SJCRH30 (cell line): Measurements from ENCODE around the gene DEDD2. TPM values are rescaled to one million over a fixed set of nuclear protein-coding genes. Genes with fewer than 3 reads are reported as not detected.

ENCODE experiments used
- DNase-seq, 2 experiments: peaks; one replicate each; pipeline ENCODE4 v3.0.0-alpha.2; 2015 to 2020
- H3K27ac ChIP-seq: fragments of 250-450 bp; sonication (Bioruptor Pico); 2 replicates; pipeline ENCODE4 v1.5.1; 2020; ENCODE audit warnings: mild to moderate bottlenecking, moderate library complexity
- H3K27me3 ChIP-seq: fragments of 250-450 bp; sonication (Bioruptor Pico); 2 replicates; pipeline ENCODE4 v1.5.1; 2020; ENCODE audit warnings: mild to moderate bottlenecking, moderate library complexity
- H3K36me3 ChIP-seq: fragments of 250-450 bp; sonication (Bioruptor Pico); 2 replicates; pipeline ENCODE4 v1.5.1; 2020; ENCODE audit warnings: mild to moderate bottlenecking, moderate library complexity
- H3K4me1 ChIP-seq: fragments of 250-450 bp; sonication (Bioruptor Pico); 2 replicates; pipeline ENCODE4 v1.5.1; 2020; ENCODE audit warnings: mild to moderate bottlenecking, moderate library complexity
- H3K4me3 ChIP-seq: fragments of 250-450 bp; sonication (Bioruptor Pico); 2 replicates; pipeline ENCODE4 v1.5.1; 2020; ENCODE audit warnings: mild to moderate bottlenecking, moderate library complexity
- H3K9me3 ChIP-seq: fragments of 250-450 bp; sonication (Bioruptor Pico); replicated peaks from 2 replicates; pipeline ENCODE4 v1.5.1; 2020; ENCODE audit warnings: mild to moderate bottlenecking, moderate library complexity
- total RNA-seq: library from RNA; depleted of rRNA; stranded (reverse); fragments of >200 nt; shearing (Covaris generic); gene quantifications from 2 replicates; pipeline ENCODE4 v1.2.3, GENCODE V29; 2014

DEDD2 gene
- total RNA-seq, 1 experiment from 2014 or later, result 16.2 TPM

- no peaks in the 10 kb centered on the region for H3K36me3 ChIP-seq
- no peak overlapping the region for H3K27ac ChIP-seq
- peaks cover 22% of the 10 kb centered on the region for H3K27me3 ChIP-seq
- H3K9me3 ChIP-seq, result no peaks in the 10 kb centered on the region
- DNase-seq, result no peak
- H3K4me3 ChIP-seq, result no peak overlapping the region
- no peaks in the 10 kb centered on the region for H3K4me1 ChIP-seq
These were observed 49.3 kb downstream of the DEDD2 start for GRCh38 chr19:42168206-42168605.

- no peaks in the 10 kb centered on the region for H3K4me1 ChIP-seq
- H3K27ac ChIP-seq, result no peak overlapping the region
- H3K9me3 ChIP-seq, result no peaks in the 10 kb centered on the region
- no peaks in the 10 kb centered on the region for H3K36me3 ChIP-seq
- H3K27me3 ChIP-seq, result peaks cover 35% of the 10 kb centered on the region
- DNase-seq, result no peak
- H3K4me3 ChIP-seq, result no peak overlapping the region
These were observed 51.2 kb downstream of the DEDD2 start for GRCh38 chr19:42166316-42166715.

- Histone ChIP-seq H3K9me3 (no peaks in the 10 kb centered on the region), H3K4me3 (no peak overlapping the region), H3K4me1 (no peaks in the 10 kb centered on the region), H3K27ac (no peak overlapping the region), H3K27me3 (peaks cover 36% of the 10 kb centered on the region), H3K36me3 (no peaks in the 10 kb centered on the region)
- DNase-seq, result no peak
These were observed 52.3 kb downstream of the DEDD2 start for GRCh38 chr19:42165146-42165545.

GRCh38 chr19:42161616-42162263 is 55.7 kb downstream of the DEDD2 start:
- Histone ChIP-seq H3K9me3 (no peaks in the 10 kb centered on the region), H3K4me3 (no peak overlapping the region), H3K4me1 (no peaks in the 10 kb centered on the region), H3K27me3 (peaks cover 64% of the 10 kb centered on the region), H3K27ac (no peak overlapping the region), H3K36me3 (no peaks in the 10 kb centered on the region)
- DNase-seq, result no peak

- no peak overlapping the region for H3K27ac ChIP-seq
These were observed 57.5 kb downstream of the DEDD2 start for GRCh38 chr19:42159942-42160341.

GRCh38 chr19:42158926-42159325 is 58.6 kb downstream of the DEDD2 start:
- Histone ChIP-seq H3K27me3 (peaks cover 80% of the 10 kb centered on the region), H3K36me3 (no peaks in the 10 kb centered on the region), H3K9me3 (no peaks in the 10 kb centered on the region), H3K27ac (no peak overlapping the region), H3K4me3 (no peak overlapping the region), H3K4me1 (no peaks in the 10 kb centered on the region)
- no peak for DNase-seq

More at GRCh38 chr19:42159942-42160341, 57.5 kb downstream of the DEDD2 start:
- Histone ChIP-seq H3K4me1 (no peaks in the 10 kb centered on the region), H3K4me3 (no peak overlapping the region), H3K36me3 (no peaks in the 10 kb centered on the region), H3K9me3 (no peaks in the 10 kb centered on the region), H3K27me3 (peaks cover 71% of the 10 kb centered on the region)
- DNase-seq, result no peak

GRCh38 chr19:42156571-42156970 is 60.9 kb downstream of the DEDD2 start:
- H3K27ac ChIP-seq, result no peak overlapping the region
- no peaks in the 10 kb centered on the region for H3K9me3 ChIP-seq
- H3K4me3 ChIP-seq, result no peak overlapping the region
- H3K27me3 ChIP-seq, result peaks cover 85% of the 10 kb centered on the region
- no peaks in the 10 kb centered on the region for H3K36me3 ChIP-seq
- H3K4me1 ChIP-seq, result no peaks in the 10 kb centered on the region
- no peak for DNase-seq

- peaks cover 87% of the 10 kb centered on the region for H3K27me3 ChIP-seq
- no peak overlapping the region for H3K27ac ChIP-seq
- no peak for DNase-seq
These were observed 61.7 kb downstream of the DEDD2 start for GRCh38 chr19:42155796-42156195.

GRCh38 chr19:42154471-42155323 is 62.8 kb downstream of the DEDD2 start:
- Histone ChIP-seq H3K27me3 (peaks cover 82% of the 10 kb centered on the region), H3K4me1 (no peaks in the 10 kb centered on the region), H3K9me3 (no peaks in the 10 kb centered on the region), H3K4me3 (no peak overlapping the region), H3K27ac (no peak overlapping the region), H3K36me3 (no peaks in the 10 kb centered on the region)
- DNase-seq, result no peak

More at GRCh38 chr19:42155796-42156195, 61.7 kb downstream of the DEDD2 start:
- no peaks in the 10 kb centered on the region for H3K4me1 ChIP-seq
- H3K4me3 ChIP-seq, result no peak overlapping the region
- no peaks in the 10 kb centered on the region for H3K36me3 ChIP-seq
- H3K9me3 ChIP-seq, result no peaks in the 10 kb centered on the region

GRCh38 chr19:42153672-42154433 is 63.6 kb downstream of the DEDD2 start:
- Histone ChIP-seq H3K9me3 (no peaks in the 10 kb centered on the region), H3K4me1 (no peaks in the 10 kb centered on the region), H3K4me3 (no peak overlapping the region), H3K27ac (no peak overlapping the region), H3K27me3 (peaks cover 78% of the 10 kb centered on the region), H3K36me3 (no peaks in the 10 kb centered on the region)
- no peak for DNase-seq

- DNase-seq, result no peak
- no peaks in the 10 kb centered on the region for H3K4me1 ChIP-seq
- H3K9me3 ChIP-seq, result no peaks in the 10 kb centered on the region
- peaks cover 75% of the 10 kb centered on the region for H3K27me3 ChIP-seq
- no peak overlapping the region for H3K27ac ChIP-seq
- no peaks in the 10 kb centered on the region for H3K36me3 ChIP-seq
- H3K4me3 ChIP-seq, result no peak overlapping the region
These were observed 64.4 kb downstream of the DEDD2 start for GRCh38 chr19:42152910-42153671.

GRCh38 chr19:42151782-42152684 is 65.4 kb downstream of the DEDD2 start:
- no peaks in the 10 kb centered on the region for H3K36me3 ChIP-seq
- no peaks in the 10 kb centered on the region for H3K4me1 ChIP-seq
- H3K4me3 ChIP-seq, result no peak overlapping the region
- DNase-seq, result no peak
- no peak overlapping the region for H3K27ac ChIP-seq
- no peaks in the 10 kb centered on the region for H3K9me3 ChIP-seq
- peaks cover 73% of the 10 kb centered on the region for H3K27me3 ChIP-seq

- no peaks in the 10 kb centered on the region for H3K4me1 ChIP-seq
- no peak overlapping the region for H3K27ac ChIP-seq
- no peaks in the 10 kb centered on the region for H3K9me3 ChIP-seq
- no peak for DNase-seq
- no peaks in the 10 kb centered on the region for H3K36me3 ChIP-seq
- peaks cover 73% of the 10 kb centered on the region for H3K27me3 ChIP-seq
- no peak overlapping the region for H3K4me3 ChIP-seq
These were observed 66.5 kb downstream of the DEDD2 start for GRCh38 chr19:42150911-42151361.
